Measurements from ENCODE around the gene ABI3BP. TPM values are rescaled to one million over a fixed set of nuclear protein-coding genes. Genes with fewer than 3 reads are reported as not detected.

ABI3BP gene
- total RNA-seq, 2 donors from 2014 or later = not detected

DNA sequence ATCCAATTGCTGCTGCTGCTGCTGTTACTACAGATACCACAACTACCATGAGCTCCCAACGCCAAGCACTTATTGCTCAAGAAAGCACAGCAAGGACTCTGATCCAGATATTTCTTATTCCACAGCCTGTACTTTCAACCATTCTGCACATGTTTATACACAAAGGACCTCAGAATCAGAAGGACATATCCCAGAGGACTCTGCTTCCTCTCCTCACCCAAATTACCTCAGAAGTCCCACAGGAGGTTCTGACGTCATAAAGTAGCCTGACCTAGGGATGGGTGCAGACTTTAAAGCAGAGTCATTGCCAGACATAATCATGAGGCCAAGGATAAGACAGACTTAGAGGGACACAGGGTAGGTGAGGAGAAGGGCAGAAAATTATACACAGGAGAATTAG, 115.9 kb downstream of the ABI3BP start:
- Mint-ChIP-seq H3K4me3 (no peak overlapping the region), H3K9me3 (no peaks in the 10 kb centered on the region), H3K36me3 (no peaks in the 10 kb centered on the region), H3K4me1 (ENCODE audit: low read depth in 2 of 2) (no peaks in the 10 kb centered on the region), H3K27me3 (peaks cover 0 to 7% of the 10 kb centered on the region in 2 donors), H3K27ac (no peak overlapping the region)
- DNase-seq (ENCODE audit: low spot score) = no peak
- ATAC-seq = no peak

DNA sequence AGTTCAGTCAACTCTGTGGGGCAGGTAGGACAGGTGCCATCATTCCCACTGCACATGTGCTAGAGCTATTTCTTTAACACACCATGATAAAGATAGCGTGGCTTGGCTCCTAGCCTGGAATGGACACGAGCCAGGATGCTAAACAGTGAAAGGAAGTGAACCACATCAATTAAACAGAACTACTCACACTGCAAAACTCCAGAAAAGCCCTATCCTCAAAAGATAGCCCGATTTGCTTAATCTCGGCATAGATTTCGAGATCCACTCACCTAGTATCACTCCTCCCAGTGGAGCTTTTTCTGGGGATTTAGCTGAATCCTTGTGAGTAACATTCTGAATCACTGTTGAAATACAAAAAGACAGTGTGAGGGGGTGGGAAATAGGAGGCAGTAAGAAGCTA, 118.0 kb downstream of the ABI3BP start:
- Mint-ChIP-seq H3K27me3 (peaks cover 0 to 9% of the 10 kb centered on the region in 2 donors), H3K9me3 (no peaks in the 10 kb centered on the region)

DNA sequence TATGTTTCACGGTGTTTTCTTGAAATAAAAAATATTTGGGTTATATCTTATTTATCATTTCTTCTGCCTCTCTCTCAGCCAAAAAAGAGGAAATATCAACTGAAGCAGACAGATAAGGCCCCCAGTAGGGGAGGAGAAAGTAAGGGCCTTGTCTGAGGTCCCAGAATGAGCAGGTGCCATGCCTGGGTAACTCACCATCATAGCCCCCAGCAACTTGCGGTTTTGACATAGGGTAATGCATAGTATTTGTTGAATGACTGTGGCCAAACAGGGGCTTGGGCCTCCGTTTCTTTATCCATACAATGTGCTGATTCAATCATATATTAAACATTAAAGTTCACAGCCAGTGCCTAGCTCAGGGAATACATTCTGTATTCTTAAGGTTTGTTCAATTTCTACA, 119.6 kb downstream of the ABI3BP start:
- peaks cover 2 to 16% of the 10 kb centered on the region in 2 donors for H3K27me3 Mint-ChIP-seq
- no peak for DNase-seq (ENCODE audit: low spot score)
- H3K9me3 Mint-ChIP-seq = no peaks in the 10 kb centered on the region
- no peaks in the 10 kb centered on the region for H3K4me1 Mint-ChIP-seq (ENCODE audit: low read depth in 2 of 2)
- ATAC-seq = no peak
- H3K4me3 Mint-ChIP-seq = no peak overlapping the region
- H3K27ac Mint-ChIP-seq = no peak overlapping the region
- no peaks in the 10 kb centered on the region for H3K36me3 Mint-ChIP-seq

More for the DNA sequence above, 118.0 kb downstream of the ABI3BP start:
- no peak for ATAC-seq
- Mint-ChIP-seq H3K27ac (no peak overlapping the region), H3K36me3 (no peaks in the 10 kb centered on the region), H3K4me1 (ENCODE audit: low read depth in 2 of 2) (no peaks in the 10 kb centered on the region), H3K4me3 (no peak overlapping the region)
- DNase-seq (ENCODE audit: low spot score) = no peak

DNA sequence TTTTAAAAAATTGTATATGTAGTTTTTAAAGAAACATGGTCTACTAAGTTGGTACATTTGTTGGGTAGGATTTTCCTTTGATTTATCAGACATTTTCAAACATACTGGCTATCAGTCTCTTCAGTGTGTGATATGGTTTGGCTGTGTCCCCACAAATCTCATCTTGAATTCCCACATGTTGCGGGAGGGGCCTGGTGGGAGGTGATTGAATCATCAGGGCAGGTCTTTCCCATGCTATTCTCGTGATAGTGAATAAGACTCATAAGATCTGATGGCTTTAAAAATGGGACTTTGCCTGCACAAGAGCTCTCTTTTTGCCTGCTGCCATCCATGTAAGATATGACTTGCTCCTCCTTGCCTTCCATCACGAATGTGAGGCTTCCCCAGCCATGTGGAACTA, 121.9 kb downstream of the ABI3BP start:
- Mint-ChIP-seq H3K27ac (no peak overlapping the region), H3K27me3 (peaks cover 2 to 16% of the 10 kb centered on the region in 2 donors), H3K4me1 (ENCODE audit: low read depth in 2 of 2) (no peaks in the 10 kb centered on the region), H3K4me3 (no peak overlapping the region), H3K36me3 (no peaks in the 10 kb centered on the region), H3K9me3 (no peaks in the 10 kb centered on the region)
- DNase-seq (ENCODE audit: low spot score) (no peak), ATAC-seq (no peak)

DNA sequence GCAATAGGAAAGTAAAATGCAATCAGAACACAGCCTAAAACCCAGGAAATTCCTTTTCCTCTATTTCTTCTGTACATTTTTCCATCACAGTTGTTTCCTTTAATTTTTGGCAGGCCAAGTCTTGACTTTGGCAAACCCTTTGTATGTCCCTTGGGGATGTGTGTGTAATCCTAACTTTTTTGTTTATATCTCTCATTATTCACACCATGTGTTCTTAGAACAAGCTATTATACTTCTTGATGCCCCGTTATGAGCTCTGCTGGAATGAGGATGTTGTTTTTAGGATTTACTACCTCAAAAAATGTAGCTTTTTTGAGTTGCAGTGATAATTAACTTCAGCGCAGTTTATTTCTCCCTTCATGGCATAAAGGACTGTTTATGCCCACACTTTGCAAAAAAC, 123.4 kb downstream of the ABI3BP start:
- ATAC-seq (no peak), DNase-seq (ENCODE audit: low spot score) (no peak)
- Mint-ChIP-seq H3K4me1 (ENCODE audit: low read depth in 2 of 2) (no peaks in the 10 kb centered on the region), H3K27me3 (peaks cover 2 to 16% of the 10 kb centered on the region in 2 donors), H3K9me3 (no peaks in the 10 kb centered on the region), H3K4me3 (no peak overlapping the region), H3K36me3 (no peaks in the 10 kb centered on the region), H3K27ac (no peak overlapping the region)

DNA sequence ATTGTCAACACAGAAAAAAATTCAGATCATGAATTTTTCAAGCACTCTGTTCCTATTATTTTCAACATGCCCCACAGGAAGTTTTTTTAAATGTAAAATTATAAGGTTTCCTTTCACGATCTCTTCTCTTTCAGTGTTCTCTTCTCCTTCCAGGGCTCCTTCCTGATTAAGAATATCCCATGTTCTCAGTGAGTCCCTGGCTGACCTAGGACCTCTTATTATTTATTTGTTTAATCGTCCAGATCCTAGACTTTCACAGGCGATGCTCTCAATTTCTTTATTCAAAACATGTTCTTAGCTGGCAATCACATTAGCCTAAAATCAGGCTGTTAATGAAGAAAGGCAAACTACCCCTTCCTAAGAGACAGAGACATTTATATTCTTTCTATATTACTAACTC, 124.3 kb downstream of the ABI3BP start:
- Mint-ChIP-seq H3K27me3 (peaks cover 2 to 16% of the 10 kb centered on the region in 2 donors), H3K4me3 (no peak overlapping the region), H3K9me3 (no peaks in the 10 kb centered on the region), H3K36me3 (no peaks in the 10 kb centered on the region), H3K4me1 (ENCODE audit: low read depth in 2 of 2) (no peaks in the 10 kb centered on the region), H3K27ac (no peak overlapping the region)
- DNase-seq (ENCODE audit: low spot score) (no peak), ATAC-seq (no peak)

DNA sequence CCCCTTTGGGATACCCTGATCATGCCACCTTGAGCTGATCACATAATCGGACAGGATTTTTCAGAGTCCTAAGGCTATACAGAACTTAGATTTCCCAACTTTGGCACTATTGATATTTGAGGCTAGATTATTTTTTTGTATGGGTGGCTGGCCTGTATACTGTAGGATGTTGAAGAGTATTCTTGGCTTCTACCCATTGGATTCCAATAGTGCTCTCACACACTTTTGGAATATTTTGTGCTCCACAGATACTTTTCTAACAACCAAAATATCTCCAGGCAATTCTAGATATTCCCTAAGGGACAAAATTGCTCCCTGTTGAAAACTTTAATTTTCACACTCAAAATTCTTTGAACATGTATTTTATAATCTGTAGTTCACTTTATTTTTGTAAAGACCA, 125.1 kb downstream of the ABI3BP start:
- Mint-ChIP-seq H3K36me3 (no peaks in the 10 kb centered on the region), H3K27me3 (peaks cover 2 to 16% of the 10 kb centered on the region in 2 donors), H3K4me1 (ENCODE audit: low read depth in 2 of 2) (no peaks in the 10 kb centered on the region), H3K9me3 (no peaks in the 10 kb centered on the region), H3K27ac (no peak overlapping the region), H3K4me3 (no peak overlapping the region)
- DNase-seq (ENCODE audit: low spot score) (no peak), ATAC-seq (no peak)

DNA sequence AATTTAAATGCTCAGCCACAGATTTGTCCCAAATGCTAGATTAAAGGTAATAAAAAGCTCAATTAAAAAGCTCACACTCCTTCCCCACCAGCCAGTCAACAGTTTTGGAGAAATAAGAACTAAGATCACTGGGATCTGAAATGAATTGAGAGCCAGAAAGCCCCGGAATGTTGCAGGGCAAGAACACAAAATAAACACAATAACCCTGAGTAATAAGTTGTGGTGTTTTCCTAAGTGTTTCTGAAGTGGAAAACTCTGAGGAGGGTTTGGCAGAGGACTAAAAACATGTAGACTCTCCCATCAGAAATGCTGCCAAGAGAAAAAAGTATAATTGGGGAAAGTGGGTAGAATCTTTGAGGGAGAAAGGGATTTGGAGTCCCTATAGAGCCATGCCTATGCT, 127.8 kb downstream of the ABI3BP start:
- peaks cover 2 to 9% of the 10 kb centered on the region in 2 donors for H3K27me3 Mint-ChIP-seq
- H3K4me3 Mint-ChIP-seq = no peak overlapping the region
- H3K9me3 Mint-ChIP-seq = no peaks in the 10 kb centered on the region
- H3K4me1 Mint-ChIP-seq (ENCODE audit: low read depth in 2 of 2) = no peaks in the 10 kb centered on the region
- ATAC-seq (no peak), DNase-seq (ENCODE audit: low spot score) (no peak)
- H3K27ac Mint-ChIP-seq = no peak overlapping the region
- H3K36me3 Mint-ChIP-seq = no peaks in the 10 kb centered on the region

DNA sequence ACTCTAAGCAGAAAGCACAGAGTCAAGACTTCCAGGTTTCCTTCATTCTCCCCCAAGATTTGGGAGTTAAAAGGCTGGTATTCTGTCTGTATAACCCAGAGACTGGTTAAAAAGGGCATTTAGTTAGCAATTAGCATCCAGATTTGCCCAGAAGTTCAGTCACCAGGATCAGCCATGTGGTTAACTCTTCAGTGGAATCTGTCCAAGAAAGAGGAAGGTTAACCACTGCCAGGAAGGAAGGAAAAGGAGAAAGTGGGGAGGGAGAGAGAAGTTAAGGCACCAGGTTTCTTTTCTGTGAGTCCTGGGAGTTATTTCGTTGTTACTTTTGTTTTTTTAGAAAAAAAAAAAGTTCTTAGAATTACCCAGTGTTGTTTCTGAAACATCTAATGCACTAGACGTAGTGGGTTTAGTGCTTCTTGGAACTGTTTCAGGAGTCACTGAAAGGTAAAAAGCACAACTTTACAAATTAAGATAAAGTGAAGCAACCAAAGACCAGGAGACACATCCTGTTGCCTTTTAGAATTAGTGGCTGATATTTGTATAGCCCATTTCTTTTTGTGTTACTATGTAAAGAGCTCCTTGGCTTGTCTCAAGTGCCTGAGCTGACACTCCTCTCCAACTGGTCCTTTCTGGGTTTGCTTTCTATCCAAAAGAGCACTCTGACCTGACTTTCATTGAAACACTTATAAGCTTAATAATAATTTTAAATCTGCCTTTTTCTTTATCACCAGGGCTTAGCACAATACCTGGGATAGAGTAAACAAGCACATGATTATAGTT, 128.6 kb downstream of the ABI3BP start:
- no peak overlapping the region for H3K27ac Mint-ChIP-seq
- no peak for DNase-seq (ENCODE audit: low spot score)

DNA sequence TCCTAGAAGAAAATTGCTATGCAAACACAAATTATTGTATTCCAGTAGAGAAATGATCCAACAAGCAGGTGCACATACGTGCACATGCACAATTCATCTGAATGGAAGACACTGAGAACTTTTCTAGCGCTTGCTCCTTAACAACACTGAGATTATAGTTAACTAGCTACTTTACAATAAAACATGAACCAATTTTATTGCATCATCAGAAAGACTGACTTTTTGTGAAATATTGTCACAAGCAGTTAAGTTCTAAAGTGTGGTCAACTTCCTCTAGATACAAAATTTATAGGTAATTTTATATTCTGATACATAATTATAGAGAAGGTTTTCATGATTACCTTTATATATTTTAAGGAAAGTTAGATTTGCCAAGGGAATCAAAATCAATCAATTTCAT, 135.4 kb downstream of the ABI3BP start:
- no peak overlapping the region for H3K4me3 Mint-ChIP-seq
- ATAC-seq (no peak), DNase-seq (ENCODE audit: low spot score) (no peak)
- H3K27me3 Mint-ChIP-seq = peaks cover 0 to 8% of the 10 kb centered on the region in 2 donors
- no peak overlapping the region for H3K27ac Mint-ChIP-seq
- H3K4me1 Mint-ChIP-seq (ENCODE audit: low read depth in 2 of 2) = peaks cover under 1% of the 10 kb centered on the region in 2 donors
- H3K36me3 Mint-ChIP-seq = no peaks in the 10 kb centered on the region
- peaks cover 2% of the 10 kb centered on the region for H3K9me3 Mint-ChIP-seq

More for the DNA sequence above, 128.6 kb downstream of the ABI3BP start:
- no peaks in the 10 kb centered on the region for H3K4me1 Mint-ChIP-seq (ENCODE audit: low read depth in 2 of 2)
- ATAC-seq = no peak
- peaks cover 2 to 9% of the 10 kb centered on the region in 2 donors for H3K27me3 Mint-ChIP-seq
- H3K4me3 Mint-ChIP-seq = no peak overlapping the region
- H3K9me3 Mint-ChIP-seq = no peaks in the 10 kb centered on the region
- no peaks in the 10 kb centered on the region for H3K36me3 Mint-ChIP-seq

DNA sequence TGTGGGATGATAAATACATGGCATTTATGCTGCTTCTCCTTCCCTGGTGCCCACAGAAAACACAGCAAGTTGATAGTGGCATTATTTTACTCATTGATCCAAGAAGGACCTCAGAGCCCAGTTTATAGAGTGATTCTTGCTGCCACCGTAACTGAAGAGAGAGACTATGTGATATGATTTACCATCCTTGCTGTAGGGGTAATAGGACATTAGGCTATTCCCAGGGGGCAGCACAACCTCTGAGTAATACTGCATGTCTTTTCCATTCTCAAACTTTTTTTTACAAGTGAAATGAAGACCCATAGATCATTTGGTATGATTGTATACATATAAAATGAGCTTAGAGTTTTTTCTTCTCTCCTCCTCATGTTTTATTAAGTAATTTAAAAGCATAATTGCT, 136.4 kb downstream of the ABI3BP start:
- H3K9me3 Mint-ChIP-seq = peaks cover 2% of the 10 kb centered on the region
- ATAC-seq = no peak
- H3K36me3 Mint-ChIP-seq = no peaks in the 10 kb centered on the region
- H3K4me1 Mint-ChIP-seq (ENCODE audit: low read depth in 2 of 2) = peaks cover 3 to 4% of the 10 kb centered on the region in 2 donors
- peaks cover 0 to 8% of the 10 kb centered on the region in 2 donors for H3K27me3 Mint-ChIP-seq
- H3K27ac Mint-ChIP-seq = no peak overlapping the region
- no peak for DNase-seq (ENCODE audit: low spot score)
- no peak overlapping the region for H3K4me3 Mint-ChIP-seq

DNA sequence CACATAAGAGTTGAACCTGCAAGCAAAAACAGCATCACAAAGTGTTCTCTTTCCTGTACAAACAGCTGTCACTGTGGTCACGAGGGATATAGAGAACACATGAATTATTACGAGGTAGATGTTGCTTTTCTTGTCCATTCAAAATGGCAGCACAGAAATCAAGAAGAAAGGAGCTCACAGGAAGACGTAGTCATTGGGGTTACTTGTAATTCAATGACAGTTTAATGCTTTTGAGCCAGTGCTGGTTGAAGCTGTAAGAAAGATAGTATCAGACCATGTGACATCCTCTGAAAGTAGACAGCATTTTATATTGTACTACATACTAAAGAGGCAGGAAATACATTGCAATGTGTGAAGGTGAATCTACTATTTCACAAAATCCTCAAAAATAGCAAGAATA, 140.4 kb downstream of the ABI3BP start:
- Mint-ChIP-seq H3K27ac (no peak overlapping the region), H3K27me3 (peaks cover 0 to 8% of the 10 kb centered on the region in 2 donors), H3K4me1 (ENCODE audit: low read depth in 2 of 2) (peaks cover 3 to 4% of the 10 kb centered on the region in 2 donors), H3K9me3 (peaks cover 2% of the 10 kb centered on the region), H3K4me3 (no peak overlapping the region), H3K36me3 (no peaks in the 10 kb centered on the region)
- no peak for DNase-seq (ENCODE audit: low spot score)
- no peak for ATAC-seq

DNA sequence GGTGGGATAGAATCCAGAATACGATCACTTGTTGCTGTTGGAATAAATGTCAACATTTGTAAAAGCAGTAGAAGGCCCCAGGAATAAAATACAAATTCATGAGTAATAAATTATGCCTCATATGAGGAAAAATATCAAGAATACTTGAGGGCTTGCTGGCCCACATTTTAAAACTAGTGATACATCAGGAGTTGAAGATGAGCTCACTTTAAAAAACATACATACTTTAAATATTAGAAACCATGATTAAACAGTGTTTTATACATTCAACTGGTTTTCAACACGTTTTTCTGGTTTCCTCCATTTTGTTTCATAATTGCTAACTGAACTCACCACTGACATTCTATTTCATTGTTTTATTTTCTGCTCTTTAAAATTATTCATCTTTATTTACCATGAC, 142.5 kb downstream of the ABI3BP start:
- H3K36me3 Mint-ChIP-seq = no peaks in the 10 kb centered on the region
- peaks cover 3 to 4% of the 10 kb centered on the region in 2 donors for H3K4me1 Mint-ChIP-seq (ENCODE audit: low read depth in 2 of 2)
- no peak for DNase-seq (ENCODE audit: low spot score)
- H3K9me3 Mint-ChIP-seq = no peaks in the 10 kb centered on the region
- ATAC-seq = no peak
- H3K27ac Mint-ChIP-seq = no peak overlapping the region
- peaks cover 0 to under 1% of the 10 kb centered on the region in 2 donors for H3K27me3 Mint-ChIP-seq
- H3K4me3 Mint-ChIP-seq = no peak overlapping the region

DNA sequence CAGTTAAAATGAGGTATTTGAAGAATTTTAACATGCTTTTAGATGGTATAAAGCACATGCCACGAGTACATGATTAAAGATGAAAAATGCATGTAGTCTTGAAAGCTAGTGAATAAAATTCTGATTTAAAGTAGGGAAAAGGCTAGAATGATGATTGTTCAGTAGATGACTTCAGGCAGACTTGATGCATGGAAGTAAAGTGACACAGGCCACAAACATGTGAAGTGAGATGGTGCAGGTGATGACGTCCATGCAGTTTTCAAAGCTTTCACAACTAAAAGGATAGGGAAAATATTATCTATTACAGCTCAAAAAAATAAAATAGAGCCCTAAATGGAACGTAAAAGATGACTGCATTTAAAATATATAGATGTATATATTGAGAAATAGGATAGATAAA, 143.1 kb downstream of the ABI3BP start:
- DNase-seq (ENCODE audit: low spot score) = no peak
- Mint-ChIP-seq H3K9me3 (no peaks in the 10 kb centered on the region), H3K27me3 (peaks cover 0 to 5% of the 10 kb centered on the region in 2 donors), H3K36me3 (no peaks in the 10 kb centered on the region), H3K4me3 (no peak overlapping the region), H3K27ac (no peak overlapping the region), H3K4me1 (ENCODE audit: low read depth in 2 of 2) (peaks cover 3 to 4% of the 10 kb centered on the region in 2 donors)
- no peak for ATAC-seq

Measured in natural killer cell treated with Interleukin-12 subunit alpha and Interleukin-12 subunit beta and Interleukin-15 and Interleukin-18, amount 100 ng/mL, for 72 hours (primary cell).